ENCODE measurements around the gene UVSSA.
"Not testable (repeated sequence)": the region's sequence is repeated elsewhere in the genome, so short reads cannot be mapped to it uniquely, and the experiment has no call there.

UVSSA gene

GRCh38 chr4:1369091-1369450 is 22.1 kb downstream of the UVSSA start:
- in situ Hi-C loops (cut with HindIII; ENCODE audit: low sequenced_read_pairs): no loop called here
- TF ChIP-seq CTCF (IDR thresholded peaks at IDR 0.05; ENCODE audit: low read depth, low read length, missing control alignments): no peak
- DNase-seq (ENCODE audit: low read depth): no peak
- no peak overlapping the region for H3K4me3 ChIP-seq (ENCODE audit: low read depth, low read length)

GRCh38 chr4:1369479-1370079 is 22.6 kb downstream of the UVSSA start:
- H3K4me3 ChIP-seq (ENCODE audit: low read depth, low read length): no peak overlapping the region
- no peak for TF ChIP-seq CTCF (IDR thresholded peaks at IDR 0.05; ENCODE audit: low read depth, low read length, missing control alignments)
- DNase-seq (ENCODE audit: low read depth): no peak
- in situ Hi-C loops (cut with HindIII; ENCODE audit: low sequenced_read_pairs): no loop called here

- TF ChIP-seq CTCF (IDR thresholded peaks at IDR 0.05; ENCODE audit: low read depth, low read length, missing control alignments): no peak
- no peak for DNase-seq (ENCODE audit: low read depth)
- H3K4me3 ChIP-seq (ENCODE audit: low read depth, low read length): no peak overlapping the region
- in situ Hi-C loops (cut with HindIII; ENCODE audit: low sequenced_read_pairs): no loop called here
These were observed 23.5 kb downstream of the UVSSA start for GRCh38 chr4:1370321-1371124.

- in situ Hi-C loops (cut with HindIII; ENCODE audit: low sequenced_read_pairs): no loop called here
- DNase-seq (ENCODE audit: low read depth): no peak
- TF ChIP-seq CTCF (IDR thresholded peaks at IDR 0.05; ENCODE audit: low read depth, low read length, missing control alignments): no peak
- H3K4me3 ChIP-seq (ENCODE audit: low read depth, low read length): no peak overlapping the region
These were observed 24.5 kb downstream of the UVSSA start for GRCh38 chr4:1371176-1372165.

GRCh38 chr4:1372576-1372975 is 25.6 kb downstream of the UVSSA start:
- in situ Hi-C loops (cut with HindIII; ENCODE audit: low sequenced_read_pairs); DNase-seq (ENCODE audit: low read depth); H3K4me3 ChIP-seq (ENCODE audit: low read depth, low read length): not testable (repeated sequence)

GRCh38 chr4:1373892-1374705 is 27.1 kb downstream of the UVSSA start:
- H3K4me3 ChIP-seq (ENCODE audit: low read depth, low read length): no peak overlapping the region
- no peak for DNase-seq (ENCODE audit: low read depth)
- in situ Hi-C loops (cut with HindIII; ENCODE audit: low sequenced_read_pairs): no loop called here
- TF ChIP-seq CTCF (IDR thresholded peaks at IDR 0.05; ENCODE audit: low read depth, low read length, missing control alignments): no peak
